GM23338 (cell line): Measurements from ENCODE around the gene UBASH3B. TPM values are rescaled to one million over a fixed set of nuclear protein-coding genes. Genes with fewer than 3 reads are reported as not detected.

ENCODE experiments used
- ATAC-seq: fragments of 200-7000 bp; cut with Tn5 transposase; 3 replicates; pipeline ENCODE4 v1.9.1; 2020
- DNase-seq: peaks from one replicate; pipeline ENCODE4 v3.0.0-alpha.2; 2015; ENCODE audit warnings: low spot score
- H2AFZ ChIP-seq: fragments of 200-600 bp; sonication (generic); 2 replicates; pipeline ENCODE4 v1.8.0; 2016; ENCODE audit warnings: antibody characterized with exemption, mild to moderate bottlenecking, moderate library complexity
- H3F3A ChIP-seq: fragments of 200-600 bp; sonication (generic); replicated peaks from 2 replicates; pipeline ENCODE4 v1.8.0; 2017; ENCODE audit warnings: antibody characterized with exemption, mixed run types, low read depth
- H3K27ac ChIP-seq: fragments of 200-600 bp; sonication (generic); 2 replicates; pipeline ENCODE4 v1.6.1; 2016; ENCODE audit warnings: low read depth
- H3K27me3 ChIP-seq: fragments of 200-600 bp; sonication (generic); 2 replicates; pipeline ENCODE4 v1.8.0; 2016; ENCODE audit warnings: mild to moderate bottlenecking, mixed run types, moderate library complexity; ENCODE audit not compliant: insufficient read depth
- H3K36me3 ChIP-seq: fragments of 200-600 bp; sonication (generic); 2 replicates; pipeline ENCODE4 v1.8.0; 2016; ENCODE audit warnings: mild to moderate bottlenecking; ENCODE audit not compliant: insufficient read depth
- H3K4me1 ChIP-seq: fragments of 200-600 bp; sonication (generic); 2 replicates; pipeline ENCODE4 v1.8.0; 2016; ENCODE audit warnings: mild to moderate bottlenecking, moderate library complexity; ENCODE audit not compliant: insufficient read depth
- H3K4me2 ChIP-seq: fragments of 200-600 bp; sonication (generic); 2 replicates; pipeline ENCODE4 v1.7.1; 2017; ENCODE audit warnings: mixed run types
- H3K4me3 ChIP-seq: fragments of 200-600 bp; sonication (generic); 2 replicates; pipeline ENCODE4 v1.6.1; 2016; ENCODE audit warnings: mixed run types
- H3K79me2 ChIP-seq: fragments of 200-600 bp; sonication (generic); replicated peaks from 2 replicates; pipeline ENCODE4 v1.8.0; 2017; ENCODE audit warnings: mild to moderate bottlenecking; ENCODE audit not compliant: insufficient read depth
- H3K9me2 ChIP-seq: fragments of 200-600 bp; sonication (generic); 2 replicates; pipeline ENCODE4 v1.8.0; 2017; ENCODE audit not compliant: insufficient read depth
- H4K20me1 ChIP-seq: fragments of 200-600 bp; sonication (generic); replicated peaks from 2 replicates; pipeline ENCODE4 v1.8.0; 2017; ENCODE audit warnings: mild to moderate bottlenecking; ENCODE audit not compliant: insufficient read depth
- H3K27ac Mint-ChIP-seq: 2 replicates; pipeline ENCODE4 v1.8.0; 2020; ENCODE audit warnings: inconsistent platforms, mild to moderate bottlenecking, moderate library complexity, mixed read lengths
- H3K27me3 Mint-ChIP-seq: 3 replicates; pipeline ENCODE4 v1.8.0; 2022; ENCODE audit warnings: low read depth, mild to moderate bottlenecking, moderate library complexity, mixed read lengths, inconsistent platforms; ENCODE audit not compliant: insufficient read depth, poor library complexity
- H3K36me3 Mint-ChIP-seq: 3 replicates; pipeline ENCODE4 v1.8.0; 2021; ENCODE audit warnings: low read depth, mild to moderate bottlenecking, inconsistent platforms, moderate library complexity, mixed read lengths
- H3K4me1 Mint-ChIP-seq: 3 replicates; pipeline ENCODE4 v1.8.0; 2020; ENCODE audit warnings: mild to moderate bottlenecking, inconsistent platforms, mixed read lengths
- H3K4me3 Mint-ChIP-seq: 3 replicates; pipeline ENCODE4 v1.8.0; 2021; ENCODE audit warnings: moderate library complexity, mild to moderate bottlenecking, inconsistent platforms, mixed read lengths
- H3K9me3 Mint-ChIP-seq: 3 replicates; pipeline ENCODE4 v1.8.0; 2020; ENCODE audit warnings: moderate library complexity, mild to moderate bottlenecking, inconsistent platforms, mixed read lengths
- CREB1 ChIP-seq: fragments of 250-450 bp; sonication (Bioruptor Pico); IDR thresholded peaks from 2 replicates; pipeline ENCODE4 v1.5.0; 2020; ENCODE audit warnings: low read depth, mild to moderate bottlenecking, moderate library complexity
- CTCF ChIP-seq, 2 experiments: fragments of 200-600 bp in 1 of 2; sonication (generic) in 1 of 2; conservative IDR thresholded peaks; 2 replicates each; pipeline versions ENCODE4 v1.5.1 to v1.6.1; 2016 to 2017; ENCODE audit warnings: antibody characterized with exemption in 2 of 2, low read depth in 2 of 2, mild to moderate bottlenecking in 2 of 2, moderate library complexity in 1 of 2
- ETS1 ChIP-seq: IDR thresholded peaks from 2 replicates; pipeline ENCODE4 v1.6.1; 2016; ENCODE audit warnings: antibody characterized with exemption
- EZH2phosphoT487 ChIP-seq: fragments of 200-600 bp; sonication (generic); IDR thresholded peaks from one replicate; pipeline ENCODE4 v1.8.1; 2018; ENCODE audit warnings: antibody characterized with exemption; ENCODE audit not compliant: unreplicated experiment
- JUNB ChIP-seq: IDR thresholded peaks from one replicate; pipeline ENCODE4 v1.6.1; 2016; ENCODE audit warnings: antibody characterized with exemption; ENCODE audit not compliant: unreplicated experiment
- NANOG ChIP-seq: IDR thresholded peaks from 2 replicates; pipeline ENCODE4 v1.6.1; 2016; ENCODE audit warnings: antibody characterized with exemption, borderline replicate concordance
- POLR2AphosphoS5 ChIP-seq: IDR thresholded peaks from 2 replicates; pipeline ENCODE4 v1.6.1; 2016; ENCODE audit warnings: antibody characterized with exemption, low read depth
- ZNF331 ChIP-seq: fragments of 250-450 bp; sonication (Bioruptor Pico); IDR thresholded peaks from 2 replicates; pipeline ENCODE4 v1.5.0; 2020; ENCODE audit warnings: low read depth, mild to moderate bottlenecking, moderate library complexity
- polyA plus RNA-seq: library from polyadenylated mRNA; unstranded; fragments of >200 nt; fragmentation: Nextera tagmentation; extraction: Ambion mirVana; gene quantifications from 2 replicates; pipeline ENCODE4 v1.2.1, GENCODE V29; 2016
- total RNA-seq: library from RNA; depleted of rRNA; stranded (reverse); fragments of >200 nt; shearing (Covaris generic); gene quantifications from 2 replicates; pipeline ENCODE4 v1.2.3, GENCODE V29; 2014
- TF ChIP-seq, protein P1 (sequence below): IDR thresholded peaks from one replicate; pipeline ENCODE4 v1.6.1; 2018; ENCODE audit warnings: antibody characterized with exemption; ENCODE audit not compliant: unreplicated experiment

Gene UBASH3B
- total and polyA plus RNA-seq, 2 experiments from 2014 or later, result 2.1 to 12.0 TPM

DNA sequence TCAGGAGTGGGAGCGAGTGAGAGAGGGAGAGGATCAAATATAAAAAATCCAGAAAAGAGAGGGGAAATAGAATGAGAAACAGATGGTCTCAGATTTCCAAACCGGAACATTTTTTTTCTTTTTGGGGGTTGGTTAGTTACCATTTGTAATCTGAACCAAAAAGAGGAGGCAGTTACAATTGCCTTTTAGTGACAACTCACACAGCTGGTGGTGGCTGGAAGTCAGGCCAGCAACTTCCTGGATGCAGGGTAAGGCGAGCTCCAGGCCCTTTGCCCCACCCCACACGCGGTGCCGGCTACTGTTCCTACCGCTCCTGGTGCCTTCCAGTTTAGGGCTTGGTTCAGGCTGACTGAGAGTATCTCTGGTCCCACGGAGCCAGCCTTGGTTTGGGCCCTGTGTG, 21.0 kb upstream of the UBASH3B start:
- Histone ChIP-seq H3K36me3 (no peaks in the 10 kb centered on the region), H3K4me1 (no peaks in the 10 kb centered on the region; the same call in 1 of the 2 replicates), H4K20me1 (no peaks in the 10 kb centered on the region), H3K27ac (no peak overlapping the region), H3K4me2 (no peak overlapping the region), H3K79me2 (no peaks in the 10 kb centered on the region), H3K4me3 (no peak overlapping the region), H3K27me3 (no peaks in the 10 kb centered on the region), H3K9me2 (no peaks in the 10 kb centered on the region), H3F3A (no peaks in the 10 kb centered on the region), H2AFZ (peak overlapping the region; percentile 77; the same call in 1 of the 2 replicates)
- Mint-ChIP-seq H3K9me3 (no peaks in the 10 kb centered on the region), H3K36me3 (no peaks in the 10 kb centered on the region), H3K27me3 (no peaks in the 10 kb centered on the region), H3K27ac (no peak overlapping the region), H3K4me1 (peaks cover 2% of the 10 kb centered on the region; the same call in 1 of the 3 replicates), H3K4me3 (no peak overlapping the region)
- DNase-seq (peak; percentile 52), ATAC-seq (peak; percentile 90)
- TF ChIP-seq POLR2AphosphoS5 (no peak), EZH2phosphoT487 (no peak), JUNB (no peak), NANOG (no peak), CREB1 (CRISPR knock-in tag) (no peak), CTCF (conservative IDR thresholded peaks at IDR 0.05; ENCODE audit: low read depth in 2 of 2) (no peak), ZNF331 (no peak), ETS1 (no peak)
- TF ChIP-seq, protein P1, sequence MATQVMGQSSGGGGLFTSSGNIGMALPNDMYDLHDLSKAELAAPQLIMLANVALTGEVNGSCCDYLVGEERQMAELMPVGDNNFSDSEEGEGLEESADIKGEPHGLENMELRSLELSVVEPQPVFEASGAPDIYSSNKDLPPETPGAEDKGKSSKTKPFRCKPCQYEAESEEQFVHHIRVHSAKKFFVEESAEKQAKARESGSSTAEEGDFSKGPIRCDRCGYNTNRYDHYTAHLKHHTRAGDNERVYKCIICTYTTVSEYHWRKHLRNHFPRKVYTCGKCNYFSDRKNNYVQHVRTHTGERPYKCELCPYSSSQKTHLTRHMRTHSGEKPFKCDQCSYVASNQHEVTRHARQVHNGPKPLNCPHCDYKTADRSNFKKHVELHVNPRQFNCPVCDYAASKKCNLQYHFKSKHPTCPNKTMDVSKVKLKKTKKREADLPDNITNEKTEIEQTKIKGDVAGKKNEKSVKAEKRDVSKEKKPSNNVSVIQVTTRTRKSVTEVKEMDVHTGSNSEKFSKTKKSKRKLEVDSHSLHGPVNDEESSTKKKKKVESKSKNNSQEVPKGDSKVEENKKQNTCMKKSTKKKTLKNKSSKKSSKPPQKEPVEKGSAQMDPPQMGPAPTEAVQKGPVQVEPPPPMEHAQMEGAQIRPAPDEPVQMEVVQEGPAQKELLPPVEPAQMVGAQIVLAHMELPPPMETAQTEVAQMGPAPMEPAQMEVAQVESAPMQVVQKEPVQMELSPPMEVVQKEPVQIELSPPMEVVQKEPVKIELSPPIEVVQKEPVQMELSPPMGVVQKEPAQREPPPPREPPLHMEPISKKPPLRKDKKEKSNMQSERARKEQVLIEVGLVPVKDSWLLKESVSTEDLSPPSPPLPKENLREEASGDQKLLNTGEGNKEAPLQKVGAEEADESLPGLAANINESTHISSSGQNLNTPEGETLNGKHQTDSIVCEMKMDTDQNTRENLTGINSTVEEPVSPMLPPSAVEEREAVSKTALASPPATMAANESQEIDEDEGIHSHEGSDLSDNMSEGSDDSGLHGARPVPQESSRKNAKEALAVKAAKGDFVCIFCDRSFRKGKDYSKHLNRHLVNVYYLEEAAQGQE, result no peak

GRCh38 chr11:122637541-122637940, 18.0 kb upstream of the UBASH3B start:
- Histone ChIP-seq H4K20me1 (no peaks in the 10 kb centered on the region), H3K4me3 (no peak overlapping the region), H3K4me2 (no peak overlapping the region), H3K4me1 (no peaks in the 10 kb centered on the region; the same call in 1 of the 2 replicates), H3F3A (no peaks in the 10 kb centered on the region), H3K79me2 (no peaks in the 10 kb centered on the region), H3K36me3 (no peaks in the 10 kb centered on the region), H3K9me2 (no peaks in the 10 kb centered on the region), H2AFZ (0 out of 2 replicates have a peak overlapping the region, but pooled peaks have one; percentile 52), H3K27ac (no peak overlapping the region), H3K27me3 (no peaks in the 10 kb centered on the region)
- H3K4me1 Mint-ChIP-seq, result peaks cover 2% of the 10 kb centered on the region; the same call in 1 of the 3 replicates
- H3K27me3 Mint-ChIP-seq, result peaks cover 2% of the 10 kb centered on the region
- no peak for DNase-seq
- ATAC-seq, result no peak
- H3K27ac Mint-ChIP-seq, result no peak overlapping the region
- no peak overlapping the region for H3K4me3 Mint-ChIP-seq
- no peaks in the 10 kb centered on the region for H3K9me3 Mint-ChIP-seq
- no peaks in the 10 kb centered on the region for H3K36me3 Mint-ChIP-seq
- TF ChIP-seq, protein P1, result no peak
- TF ChIP-seq NANOG (no peak), POLR2AphosphoS5 (no peak), CREB1 (CRISPR knock-in tag) (no peak), ZNF331 (no peak)
